GDM1 (cell line): Measurements from ENCODE around the gene TRABD2B.

ENCODE experiments used
- DNase-seq: peaks from one replicate; lab custom pipeline; 2025; lab: John Stamatoyannopoulos, UW

TRABD2B gene

DNA sequence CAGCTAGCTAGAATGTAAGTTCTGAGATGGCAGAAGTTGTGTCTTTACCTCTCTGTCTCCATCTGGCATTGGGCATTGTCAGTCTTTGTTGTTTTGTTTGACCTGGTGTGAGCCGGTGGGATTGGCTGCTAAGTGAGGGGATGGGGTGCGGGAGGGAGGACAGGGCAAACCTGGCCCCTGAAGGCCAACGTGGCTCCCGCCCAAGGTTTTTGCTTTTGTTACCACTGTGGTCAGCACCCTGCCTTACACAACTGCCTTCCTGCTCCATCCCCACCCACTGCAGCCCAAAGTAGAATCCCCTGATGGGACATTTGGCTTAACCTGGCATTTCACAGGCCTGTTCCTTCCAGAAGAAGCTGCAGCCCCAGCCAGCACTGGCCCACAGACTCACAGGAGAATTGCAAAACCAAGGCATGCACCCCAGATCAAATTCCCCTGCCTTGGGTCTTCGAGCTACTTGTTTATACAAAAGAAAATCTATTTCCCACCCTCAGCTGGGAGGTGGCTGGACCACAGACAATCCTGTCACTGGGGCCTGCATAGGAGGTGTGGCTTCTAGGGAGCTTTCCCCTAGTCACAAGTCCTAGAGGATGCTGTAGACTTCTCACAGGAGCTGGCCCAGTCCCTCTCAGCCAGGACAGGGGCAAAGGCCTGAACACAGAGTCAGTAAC is 147.5 kb downstream of the TRABD2B start:
- DNase-seq: no peak

DNA sequence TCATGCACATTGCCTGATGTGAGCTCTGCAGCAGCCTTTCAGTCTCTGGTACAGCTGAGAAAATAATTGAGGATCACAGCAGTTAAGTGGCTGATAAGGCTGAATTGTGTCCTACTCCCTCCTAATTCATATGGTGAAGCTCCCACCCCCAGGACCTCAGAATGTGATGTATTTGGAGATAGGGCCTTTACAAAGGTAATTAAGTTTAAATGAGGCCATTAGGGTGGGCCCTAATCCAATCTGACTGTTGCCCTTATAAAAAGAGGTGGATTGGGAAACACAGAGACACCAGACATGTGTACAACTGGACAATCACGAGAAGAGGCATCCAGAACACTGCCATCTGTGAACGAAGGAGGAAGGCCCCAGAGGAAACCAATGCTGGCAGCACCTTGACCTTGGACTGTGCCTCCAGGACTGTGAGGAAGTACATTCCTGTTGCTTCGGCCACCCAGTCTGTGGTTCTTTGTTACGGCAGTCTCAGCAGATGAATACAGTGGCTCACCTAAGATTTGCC is 148.1 kb downstream of the TRABD2B start:
- no peak for DNase-seq

DNA sequence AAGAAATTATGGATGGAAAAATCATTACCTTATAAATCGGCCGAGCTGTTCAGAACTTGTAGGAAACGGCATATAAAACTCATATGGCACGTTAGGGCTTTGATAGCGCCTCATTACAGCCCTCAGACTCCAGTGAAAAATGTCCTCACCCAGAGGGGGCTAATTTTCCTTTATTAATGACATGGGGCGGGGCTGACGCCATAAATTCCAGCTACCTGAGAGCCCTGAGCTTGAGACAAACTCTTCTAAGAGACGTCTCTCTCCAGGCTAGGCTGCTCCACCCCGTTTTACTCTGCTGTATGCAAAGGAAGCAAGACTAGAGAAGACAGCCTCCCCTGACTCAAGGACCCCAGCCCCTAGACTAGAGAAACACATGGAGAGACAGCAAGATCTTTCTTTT is 149.4 kb downstream of the TRABD2B start:
- DNase-seq: no peak

DNA sequence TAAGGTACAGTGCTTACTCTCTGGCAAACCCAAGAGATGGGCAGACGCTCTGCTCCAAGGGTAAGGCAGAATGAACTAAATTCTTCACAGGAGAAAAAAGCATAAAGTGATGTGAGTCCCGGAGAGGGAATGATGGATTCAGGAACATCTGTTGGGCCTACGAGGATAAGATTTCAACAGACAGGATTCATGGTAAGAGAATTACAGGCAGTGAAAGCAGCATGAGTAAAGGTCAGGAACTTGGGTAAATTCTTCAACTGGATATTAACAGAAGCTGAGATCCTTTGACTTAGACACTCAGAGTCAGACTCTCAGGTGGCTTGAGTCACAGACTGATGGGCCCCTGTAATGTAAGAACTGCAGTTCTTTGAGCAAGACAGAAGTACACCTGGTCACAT is 152.6 kb downstream of the TRABD2B start:
- DNase-seq: no peak

DNA sequence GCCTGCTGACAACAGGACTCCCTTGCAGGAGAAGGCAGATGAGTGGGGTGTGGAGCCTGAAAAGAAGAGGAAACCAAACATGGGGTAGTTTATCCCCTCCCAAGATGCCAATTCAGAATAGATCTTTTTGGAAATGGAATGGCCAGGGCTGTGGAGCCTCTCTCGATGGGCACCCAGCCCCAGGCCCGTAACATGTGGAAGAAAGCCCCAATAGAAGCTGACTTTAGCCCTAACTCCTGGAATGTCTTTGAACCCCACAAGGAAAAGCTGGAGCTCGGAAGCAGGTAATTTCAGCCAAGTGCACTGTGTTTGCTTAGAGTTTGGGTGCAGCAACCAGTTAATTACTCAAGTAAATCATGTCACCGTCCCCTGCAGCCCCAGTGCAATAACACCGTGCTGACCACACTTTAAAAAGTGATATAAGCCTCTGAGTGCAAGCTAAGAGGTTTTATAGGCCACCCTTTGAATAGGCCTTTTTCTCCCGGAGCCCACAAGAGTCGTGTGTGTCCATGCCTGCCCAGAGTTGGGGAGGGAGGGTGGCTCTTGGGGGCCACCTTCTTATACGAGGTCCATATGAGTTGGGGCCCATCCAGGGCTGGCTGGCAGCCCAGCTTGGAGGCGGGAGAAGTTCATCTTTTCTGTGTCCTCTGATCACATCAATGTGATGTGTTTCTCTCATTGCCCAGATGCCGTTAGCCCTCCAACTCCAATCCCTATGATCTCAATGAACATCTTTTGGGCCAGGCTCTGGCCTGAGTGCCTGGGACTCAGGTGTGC is 153.2 kb downstream of the TRABD2B start:
- DNase-seq: no peak

DNA sequence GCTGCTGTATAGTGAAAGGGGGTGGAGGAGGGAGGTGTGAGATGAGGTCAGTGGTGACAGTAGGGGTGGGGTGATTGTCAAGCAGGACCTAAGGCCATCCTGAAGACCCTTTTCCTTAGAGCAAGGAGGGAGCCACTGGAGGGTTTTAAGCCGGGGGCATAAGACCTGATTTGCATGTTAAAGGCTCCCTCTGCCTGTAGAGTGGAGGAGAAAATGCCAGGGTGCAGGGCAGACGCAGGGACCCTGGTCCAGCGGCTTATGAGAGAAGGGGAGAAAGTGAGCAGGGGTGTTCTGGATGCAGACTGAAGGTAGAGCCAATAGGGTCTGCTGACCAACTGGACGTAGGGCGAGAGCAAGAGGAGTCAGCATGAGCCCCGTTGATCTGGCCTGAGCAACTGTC is 154.1 kb downstream of the TRABD2B start:
- no peak for DNase-seq

DNA sequence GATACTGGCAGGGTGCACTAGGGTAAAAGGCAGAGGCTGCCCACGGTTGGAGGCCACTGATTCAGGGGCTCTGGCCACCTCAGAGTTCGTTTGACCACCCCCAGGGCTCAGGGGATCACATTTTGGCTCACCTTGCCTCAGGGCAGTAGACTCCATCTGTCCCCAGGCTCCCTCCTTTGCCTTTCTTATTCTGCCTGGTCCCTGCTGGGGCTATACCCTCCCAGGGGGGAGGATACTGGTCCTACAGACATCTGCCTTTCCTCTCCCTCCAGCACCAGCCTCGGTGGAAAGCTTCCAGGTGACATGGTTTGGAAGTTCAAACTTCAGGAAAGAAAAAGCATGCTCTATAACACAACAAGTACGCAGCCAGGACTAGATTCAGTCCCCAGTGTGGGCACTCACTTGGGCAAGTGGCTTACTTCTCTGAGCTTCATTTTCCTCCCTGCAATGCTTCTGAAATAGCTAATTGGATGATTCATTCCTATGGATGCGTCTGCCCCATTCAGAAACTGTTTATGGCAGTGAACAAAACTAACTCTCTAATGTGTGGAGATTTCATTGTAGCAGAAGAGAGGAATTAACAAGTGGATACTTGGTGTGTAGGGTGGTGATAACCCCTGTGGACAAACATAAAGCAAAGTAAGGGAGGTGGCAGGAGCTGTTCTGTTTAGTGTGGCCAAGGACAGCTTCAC is 154.8 kb downstream of the TRABD2B start:
- no peak for DNase-seq

DNA sequence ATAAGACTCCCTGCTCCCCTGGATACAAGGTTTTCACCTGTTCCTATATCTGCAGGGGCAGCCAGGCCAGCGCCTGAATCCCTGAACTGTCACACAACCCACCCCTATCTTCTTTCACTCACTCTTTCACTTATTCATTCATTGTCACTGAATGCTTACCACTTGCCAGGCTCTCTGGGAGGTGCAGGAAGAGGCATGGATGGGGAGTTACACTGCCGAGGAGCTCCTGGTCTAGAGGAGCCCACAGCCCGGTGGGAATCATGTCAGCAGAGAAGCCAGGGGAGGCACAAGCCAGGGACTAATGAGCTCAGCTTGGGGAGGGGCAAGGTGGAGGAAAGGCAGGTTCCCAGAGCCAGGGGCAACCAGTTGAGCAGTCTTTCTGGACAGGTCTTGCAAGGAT is 155.8 kb downstream of the TRABD2B start:
- DNase-seq: no peak

DNA sequence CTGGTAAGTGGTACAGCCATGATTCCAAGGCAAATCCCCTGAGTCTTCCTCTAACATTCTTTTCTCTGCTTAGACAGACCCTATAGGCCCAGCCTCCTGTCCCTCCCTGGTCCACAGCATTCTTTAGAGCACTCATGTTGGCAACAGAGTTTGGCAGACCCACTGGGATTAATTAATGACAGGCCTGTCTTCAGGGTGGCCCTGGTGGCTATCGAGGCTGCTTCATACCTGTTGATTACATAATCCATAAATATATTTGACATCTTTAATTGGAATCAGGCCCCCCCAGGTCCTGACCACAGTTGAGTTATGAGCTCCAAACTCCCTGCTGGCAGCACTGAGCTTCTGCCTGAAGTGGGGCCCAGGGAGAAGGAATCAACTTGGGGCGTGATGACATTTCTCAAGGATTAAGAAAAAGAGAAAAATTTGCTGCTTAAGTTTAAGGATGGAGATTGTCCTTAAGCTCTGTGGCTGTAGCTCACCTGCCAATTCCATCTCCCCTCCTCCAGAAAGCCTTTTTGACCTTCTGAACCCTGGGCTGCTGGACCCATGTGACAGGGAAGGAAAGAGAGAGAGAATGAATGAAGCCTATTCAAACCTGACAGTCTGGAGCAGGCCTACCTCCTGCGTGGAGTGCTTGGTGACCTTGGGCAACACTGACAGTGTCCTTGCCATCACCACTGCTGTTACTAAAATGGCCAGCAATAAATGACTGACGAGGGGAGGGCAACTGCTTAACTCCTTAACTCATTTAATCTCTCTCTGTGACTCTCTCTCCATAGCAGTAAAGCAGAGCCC is 156.6 kb downstream of the TRABD2B start:
- no peak for DNase-seq

DNA sequence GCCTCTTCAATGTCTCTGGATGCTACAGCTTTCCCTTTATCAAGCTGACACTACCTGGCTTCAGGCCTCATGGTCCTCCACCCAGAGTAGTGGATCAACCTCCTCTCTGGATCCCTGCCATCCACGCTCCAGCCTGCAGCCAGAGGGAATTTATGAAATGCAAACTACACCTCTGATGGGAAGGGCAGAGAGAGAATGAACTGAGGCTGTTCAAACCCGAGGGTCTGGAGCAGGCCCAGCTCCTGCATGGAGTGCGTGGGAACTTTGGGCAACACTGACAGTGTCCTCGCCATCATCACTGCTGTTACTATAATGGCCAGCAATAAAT is 157.8 kb downstream of the TRABD2B start:
- no peak for DNase-seq

DNA sequence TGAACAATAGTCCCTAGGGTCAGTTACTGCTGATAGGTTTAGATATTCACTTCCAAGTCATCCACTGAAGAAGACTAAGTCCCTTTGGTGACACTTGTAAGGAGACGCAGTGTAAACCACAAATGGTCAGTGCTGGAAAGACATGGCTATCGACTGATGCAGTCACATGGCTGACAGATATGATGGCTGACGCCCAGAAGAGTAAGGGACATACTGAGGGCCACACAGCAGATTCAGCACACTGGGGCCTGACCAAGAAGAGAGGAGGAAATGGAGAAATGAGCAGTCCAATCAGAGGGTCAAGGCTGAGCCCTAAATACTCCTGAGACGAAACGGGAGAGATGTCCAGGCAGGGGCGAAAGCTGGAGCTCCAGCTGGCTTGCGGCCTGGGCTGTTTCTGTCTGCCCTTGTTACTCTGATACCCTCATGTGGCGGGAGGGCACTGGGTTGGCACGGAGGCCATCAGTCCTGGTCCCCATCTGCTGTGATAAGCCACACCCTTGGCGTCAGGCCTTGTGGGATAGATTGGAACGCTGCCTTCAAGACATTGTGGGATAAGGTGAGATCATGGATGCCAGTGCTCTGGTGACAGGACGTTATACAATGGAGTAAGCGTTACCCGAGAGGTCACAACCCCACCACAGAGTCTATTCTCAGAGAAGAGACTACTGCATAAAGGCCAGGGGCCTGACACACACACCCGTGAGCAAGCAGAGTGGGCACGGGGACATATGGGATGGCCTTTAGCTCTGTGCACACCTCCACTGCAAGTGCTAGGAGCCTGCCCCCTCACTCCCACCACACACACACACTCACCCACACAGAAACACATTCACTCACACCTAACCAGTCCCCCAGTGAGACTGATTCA is 158.4 kb downstream of the TRABD2B start:
- no peak for DNase-seq

DNA sequence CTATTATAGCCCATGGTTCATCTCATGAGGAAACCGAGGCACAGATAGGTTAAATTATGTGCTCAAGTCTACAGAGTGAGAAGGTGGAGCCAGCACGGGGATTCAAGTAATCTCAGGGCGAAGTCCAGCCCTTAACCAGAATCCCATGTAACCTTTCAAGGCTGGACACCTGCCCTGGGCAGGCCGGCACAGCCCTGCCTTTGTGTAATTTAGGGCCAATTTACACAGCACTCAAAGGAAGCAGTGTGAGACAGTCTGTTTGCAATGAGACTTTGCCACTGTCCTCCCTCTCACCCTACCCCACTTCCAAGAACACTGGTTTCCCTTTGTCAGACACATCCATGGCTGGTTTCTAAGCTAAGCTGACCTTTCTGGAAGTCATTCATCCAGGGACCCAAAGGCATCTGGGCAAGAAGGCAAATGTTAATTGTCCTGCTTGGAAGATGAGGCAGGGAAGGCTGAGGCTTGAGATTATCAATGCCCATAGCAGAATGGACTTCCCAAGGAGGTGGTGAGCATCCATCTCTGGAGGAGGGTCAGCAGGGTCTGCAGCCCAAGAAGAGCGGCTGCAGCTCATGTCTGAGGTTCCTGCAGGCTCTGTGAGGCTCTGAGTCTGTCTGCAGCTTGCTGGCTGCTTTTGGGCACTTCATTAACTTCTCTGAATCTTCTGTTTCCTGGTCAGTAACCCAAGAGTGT is 159.2 kb downstream of the TRABD2B start:
- DNase-seq: no peak

DNA sequence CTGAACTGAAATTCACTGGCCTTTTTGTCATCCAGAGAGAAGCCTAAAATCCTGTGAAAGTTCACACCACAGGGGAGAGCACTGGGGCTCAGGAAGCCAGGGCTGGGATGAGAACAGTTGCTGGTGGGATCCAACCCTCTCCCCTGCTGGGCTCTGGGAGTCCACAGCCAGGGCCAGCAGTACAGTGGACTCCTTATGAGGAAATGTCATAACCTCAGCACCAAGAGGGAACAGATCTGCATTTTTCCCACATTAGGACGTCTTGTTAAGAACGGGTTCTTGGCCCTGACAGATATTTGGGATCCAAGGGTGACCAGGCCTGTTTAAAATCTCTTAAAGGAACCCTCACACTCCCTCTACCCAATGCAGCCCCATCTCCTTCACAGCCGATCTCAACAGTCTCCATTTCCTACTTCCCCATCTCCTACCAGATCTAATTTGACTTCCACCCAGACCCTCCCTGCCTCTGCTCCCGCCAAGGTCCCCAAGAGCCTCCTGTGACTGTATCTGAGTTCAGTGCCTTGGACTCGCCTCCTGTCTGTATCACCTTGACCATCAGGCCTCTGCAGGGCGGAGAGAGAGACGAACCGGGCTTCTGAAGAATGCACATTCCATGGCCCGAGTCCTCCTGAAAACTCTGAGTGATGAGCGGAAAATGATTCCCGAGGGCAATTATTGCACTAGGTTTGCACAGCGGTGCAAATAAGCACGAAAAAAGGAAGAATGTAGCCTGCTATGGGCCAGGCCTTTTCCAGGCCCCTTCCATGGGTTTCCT is 159.9 kb downstream of the TRABD2B start:
- DNase-seq: no peak

DNA sequence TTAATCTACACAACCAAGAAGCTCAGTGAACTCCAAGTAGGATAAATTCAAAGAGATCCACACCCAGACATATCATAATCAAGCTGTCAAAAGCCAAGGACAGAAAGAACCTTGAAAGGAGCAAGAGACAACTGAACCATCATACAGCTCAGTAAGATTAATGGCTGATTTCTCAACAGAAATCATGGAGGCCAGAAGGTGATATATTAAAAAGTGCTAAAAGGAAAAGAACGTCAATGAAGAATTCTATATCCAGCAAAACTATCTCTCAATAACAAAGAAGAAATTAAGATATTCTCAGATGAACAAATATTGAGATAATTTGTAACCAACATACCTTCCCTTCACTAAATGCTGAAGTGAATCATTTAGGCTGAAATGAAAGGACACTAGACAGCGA is 161.8 kb downstream of the TRABD2B start:
- DNase-seq: no peak

DNA sequence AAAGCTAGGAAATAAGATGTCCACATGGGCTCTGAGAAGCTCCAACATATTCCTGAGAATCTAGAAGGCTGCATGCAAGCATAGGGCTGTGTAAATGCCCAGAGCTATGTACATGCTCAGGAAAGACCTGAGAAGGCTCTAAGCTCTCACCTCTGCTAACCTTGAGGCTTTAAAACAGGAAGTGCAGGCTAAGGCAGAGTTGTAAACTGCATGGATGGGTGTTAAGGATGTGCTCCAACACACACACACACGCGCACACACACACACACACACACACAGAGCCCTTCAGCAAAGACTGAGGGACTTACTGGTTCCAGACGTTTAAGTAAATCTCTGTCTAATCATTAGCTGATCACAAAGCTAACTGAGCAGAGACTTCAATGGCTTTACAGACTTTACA is 162.9 kb downstream of the TRABD2B start:
- DNase-seq: no peak

DNA sequence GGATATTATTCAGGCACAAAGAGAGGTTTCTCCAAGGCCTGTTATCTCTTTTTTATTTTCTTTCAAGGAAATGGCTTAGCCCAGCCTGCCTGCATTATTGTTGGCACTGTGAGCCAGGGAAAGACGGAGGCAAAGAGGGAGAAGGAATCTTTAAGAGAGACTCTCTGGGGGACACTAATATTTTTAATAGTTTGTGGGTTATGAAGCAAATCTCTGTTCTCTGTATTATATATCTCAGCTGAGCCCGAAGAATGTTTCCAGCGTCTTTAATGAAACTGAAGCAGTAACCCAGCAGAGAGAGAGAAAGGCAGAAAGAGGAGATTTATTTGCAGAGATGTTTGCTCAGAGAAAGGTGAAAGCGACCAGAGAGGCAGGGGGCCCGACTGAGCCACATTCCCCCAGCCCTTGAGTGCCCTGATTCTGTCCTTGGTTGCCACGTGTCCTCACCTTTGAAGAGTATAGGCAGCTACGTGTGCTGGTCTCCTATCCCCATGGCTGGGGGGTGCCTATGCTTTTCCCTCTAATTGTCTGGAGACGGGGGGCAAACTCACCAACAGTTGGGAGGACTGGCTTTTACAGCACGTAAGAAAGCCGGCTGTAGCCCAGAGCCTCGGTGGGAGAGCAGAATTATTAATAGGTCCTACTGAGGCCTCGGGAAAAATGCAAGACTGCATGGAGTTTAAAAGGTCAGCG is 166.4 kb downstream of the TRABD2B start:
- DNase-seq: no peak

DNA sequence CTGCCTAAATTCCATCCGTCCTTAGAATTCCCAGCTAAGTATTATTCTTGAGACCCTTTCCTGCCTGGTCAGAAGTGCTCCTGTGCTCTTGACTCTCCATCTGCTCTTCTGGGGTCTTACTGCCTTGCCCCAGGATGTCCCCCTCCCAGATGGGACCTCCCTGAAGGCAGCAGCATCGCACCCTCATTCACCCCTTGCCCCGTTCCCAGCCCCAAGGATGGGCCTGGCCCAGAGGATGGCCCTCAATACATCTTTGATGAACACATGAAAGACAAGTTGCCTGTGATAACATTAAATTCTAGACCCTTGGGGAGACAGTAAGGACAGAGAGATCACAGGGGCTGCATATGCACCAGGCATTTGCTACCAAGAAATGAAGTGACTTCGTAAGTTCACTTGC is 167.2 kb downstream of the TRABD2B start:
- no peak for DNase-seq

DNA sequence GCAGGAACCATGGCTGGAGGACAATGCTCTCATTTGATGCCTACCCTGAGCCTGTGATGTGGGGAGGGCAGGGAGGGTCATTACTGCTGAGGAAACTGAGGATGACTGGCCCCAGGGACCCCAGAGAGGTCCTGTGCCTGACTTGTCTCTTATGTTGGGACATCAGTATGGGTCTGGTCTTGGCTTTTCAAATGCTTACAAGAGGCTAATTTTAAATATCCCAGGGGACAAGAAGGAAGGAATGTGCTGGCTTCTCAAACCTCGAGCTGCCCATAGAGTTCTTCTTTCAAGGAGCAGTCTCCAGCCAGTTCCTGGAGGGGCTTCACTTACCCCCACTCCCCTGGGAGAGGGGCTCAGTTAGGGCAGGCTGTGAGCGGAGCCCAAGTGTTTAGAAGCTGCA is 168.2 kb downstream of the TRABD2B start:
- DNase-seq: no peak

DNA sequence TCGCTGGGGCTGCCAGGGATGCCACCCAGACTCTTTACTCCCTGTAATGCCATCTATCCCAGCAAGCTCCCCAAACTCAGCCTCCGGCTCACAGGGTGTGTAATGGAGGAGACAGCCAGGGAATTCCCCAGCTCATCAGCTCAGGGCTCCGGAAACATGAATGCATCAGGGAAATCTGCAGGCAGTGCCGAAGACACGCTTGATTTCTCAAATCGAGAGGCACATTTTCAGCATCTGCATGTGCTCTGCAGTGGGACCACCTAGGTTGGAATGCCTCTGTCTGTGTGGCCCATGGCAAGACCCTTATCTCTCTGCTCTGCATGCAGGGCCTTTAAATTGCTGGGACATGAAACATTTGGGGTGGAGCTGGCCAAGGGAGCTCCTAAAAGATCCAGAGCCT is 170.1 kb downstream of the TRABD2B start:
- no peak for DNase-seq
